GM15510 (cell line): ENCODE results near the gene FIGNL1.

Experiments used
- POLR2A ChIP-seq: IDR thresholded peaks from 3 replicates; pipeline ENCODE4 v1.6.1; 2011; ENCODE audit warnings: borderline replicate concordance; ENCODE audit not compliant: insufficient read length; ENCODE audit errors: extremely low read depth

Gene FIGNL1

DNA sequence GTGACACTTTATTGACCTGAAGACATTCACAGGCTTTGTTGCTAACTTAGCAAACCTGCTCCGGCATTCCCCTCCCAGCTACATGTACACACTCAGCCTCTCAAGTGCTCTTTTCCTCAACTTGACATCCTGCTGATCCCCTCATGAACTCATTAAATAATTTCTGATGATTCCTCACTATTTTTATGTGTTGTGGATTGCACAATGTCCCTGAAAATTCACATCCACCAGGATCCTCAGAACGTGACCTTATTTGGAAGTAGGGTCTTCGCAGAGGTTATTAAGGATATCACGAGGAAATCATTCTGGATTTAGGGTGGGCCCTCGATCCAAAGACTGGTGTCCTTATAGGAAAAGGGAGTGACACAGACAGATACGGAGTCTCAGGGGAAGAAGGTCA is 27.3 kb downstream of the FIGNL1 start:
- TF ChIP-seq POLR2A: no peak

DNA sequence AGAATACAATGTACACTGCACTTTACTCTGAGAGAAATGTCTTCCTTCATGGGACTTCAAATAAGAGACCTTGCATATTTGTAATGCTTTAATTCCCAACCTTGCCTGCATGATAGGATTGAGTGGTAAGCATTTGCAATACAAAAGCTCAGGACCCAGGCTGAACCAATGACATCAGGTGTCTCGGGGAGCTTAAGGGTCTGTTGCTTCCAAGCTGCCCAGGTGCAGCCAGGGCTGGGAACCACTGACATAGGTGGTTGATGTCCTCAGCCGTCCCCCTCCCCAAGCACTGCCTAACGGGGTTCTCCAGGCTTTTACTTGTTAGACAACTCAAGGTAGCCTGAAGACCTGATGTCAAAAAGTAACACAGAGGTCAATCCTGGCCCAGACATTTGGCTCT is 29.1 kb downstream of the FIGNL1 start:
- no peak for TF ChIP-seq POLR2A

DNA sequence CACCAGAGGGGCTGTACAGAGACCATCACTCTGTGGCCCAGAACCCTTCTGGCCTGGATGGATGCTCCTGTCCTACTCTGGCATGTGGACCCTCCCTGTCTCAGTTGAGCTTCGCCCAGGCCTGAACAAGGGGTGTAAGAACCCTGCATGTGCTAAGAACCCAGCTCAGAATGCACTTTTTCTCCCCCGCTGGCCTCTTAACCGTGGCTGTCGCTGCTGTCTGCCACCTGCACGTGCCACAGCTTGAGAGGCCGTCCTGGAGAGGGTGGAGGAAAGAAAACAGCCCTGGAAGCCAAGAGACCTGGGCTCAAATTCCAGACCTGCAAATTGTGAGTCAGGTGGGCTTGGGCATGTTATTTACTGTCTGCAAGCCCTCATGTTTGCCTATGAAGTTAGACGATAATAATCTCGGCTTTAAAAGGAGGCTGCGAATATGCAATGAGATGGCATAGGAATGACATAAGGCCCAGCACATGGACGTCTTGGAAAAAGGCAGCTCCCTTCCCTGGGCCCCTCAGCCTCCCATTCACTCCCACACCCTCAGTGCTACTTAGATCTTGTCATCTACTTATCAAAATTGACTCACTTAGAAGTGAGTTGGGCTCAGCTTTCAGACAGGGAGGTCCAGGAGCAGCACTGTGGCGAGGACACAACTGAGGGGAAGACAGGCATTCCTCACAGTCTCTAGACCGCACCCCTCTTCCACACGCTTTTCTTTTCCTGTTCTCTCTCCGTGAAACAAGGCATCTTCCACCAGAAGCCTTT is 31.4 kb downstream of the FIGNL1 start:
- TF ChIP-seq POLR2A: no peak

DNA sequence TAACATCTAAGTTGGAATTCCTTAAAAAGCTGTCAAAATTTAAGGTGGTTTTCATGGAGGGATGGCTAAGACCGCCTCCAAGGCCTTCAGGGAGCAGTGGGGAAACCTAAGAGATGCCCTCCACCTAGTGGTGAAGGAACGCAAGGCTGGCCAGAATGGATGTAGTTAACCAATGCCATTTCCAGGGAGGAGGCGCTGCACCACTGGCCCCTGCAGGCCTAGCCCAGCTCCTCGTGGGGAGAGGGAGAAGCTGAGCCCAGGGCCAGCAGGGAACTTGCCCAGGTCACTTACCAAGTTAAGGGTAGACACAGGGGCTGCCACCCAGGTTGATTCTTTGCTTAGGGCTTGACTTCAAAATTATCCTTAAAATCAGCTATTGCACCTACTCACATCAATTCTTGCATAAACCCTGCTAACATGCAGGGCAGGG is 32.0 kb downstream of the FIGNL1 start:
- TF ChIP-seq POLR2A: no peak

DNA sequence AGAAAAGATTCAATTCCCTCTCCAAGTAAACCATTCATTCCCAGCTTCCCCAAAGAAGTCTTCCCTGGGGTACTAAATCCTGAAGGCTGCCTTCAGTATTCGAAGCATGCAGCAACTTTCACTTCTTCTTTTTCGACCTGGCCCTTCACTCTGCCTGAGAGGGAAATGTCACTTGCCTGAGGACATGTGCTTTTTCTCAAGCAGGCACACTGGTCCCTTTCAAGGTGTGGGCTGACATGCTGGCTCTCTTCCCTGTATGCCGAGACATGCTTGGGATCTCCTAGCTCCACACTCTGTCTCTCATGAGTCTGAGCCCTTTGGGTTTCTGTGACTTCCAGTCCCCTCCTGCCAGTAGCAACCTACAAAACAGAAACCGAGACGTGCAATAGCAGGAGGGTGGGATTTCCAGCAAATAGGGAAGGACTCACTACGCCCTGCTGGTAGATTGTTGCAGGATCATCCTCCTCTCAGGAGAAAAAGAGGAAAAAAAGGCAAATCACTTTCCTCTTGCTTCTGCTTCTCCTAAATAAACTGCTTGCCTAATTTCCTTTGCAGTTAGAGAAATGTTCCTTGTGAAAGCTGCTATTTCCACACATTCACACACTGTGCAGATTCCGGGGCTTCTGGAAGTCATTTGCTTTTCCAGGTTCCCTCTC is 33.5 kb downstream of the FIGNL1 start:
- TF ChIP-seq POLR2A: no peak

DNA sequence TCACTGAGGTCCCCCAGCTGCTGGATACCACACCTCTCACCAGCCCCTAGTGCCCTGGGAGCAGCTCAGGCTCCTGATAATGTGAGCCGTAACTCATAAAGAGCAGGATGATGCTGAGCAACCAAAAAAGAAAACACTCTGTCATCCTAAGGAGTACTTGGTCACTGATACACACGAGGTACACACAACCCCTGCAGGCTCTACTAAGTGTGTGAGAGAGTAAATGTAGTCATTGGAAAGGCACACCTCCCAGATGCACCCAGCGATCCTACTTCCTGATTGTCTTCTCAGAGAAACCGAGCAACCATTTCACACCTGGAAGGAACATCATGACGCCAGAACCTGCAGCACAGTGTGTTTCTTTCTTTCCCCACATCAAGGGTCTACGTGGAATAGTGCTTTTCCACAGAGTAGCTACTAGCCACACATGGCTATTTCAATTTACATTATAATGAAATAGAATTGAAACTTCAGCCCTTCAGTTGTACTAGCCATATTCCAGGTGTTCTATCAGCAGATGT is 34.2 kb downstream of the FIGNL1 start:
- no peak for TF ChIP-seq POLR2A

DNA sequence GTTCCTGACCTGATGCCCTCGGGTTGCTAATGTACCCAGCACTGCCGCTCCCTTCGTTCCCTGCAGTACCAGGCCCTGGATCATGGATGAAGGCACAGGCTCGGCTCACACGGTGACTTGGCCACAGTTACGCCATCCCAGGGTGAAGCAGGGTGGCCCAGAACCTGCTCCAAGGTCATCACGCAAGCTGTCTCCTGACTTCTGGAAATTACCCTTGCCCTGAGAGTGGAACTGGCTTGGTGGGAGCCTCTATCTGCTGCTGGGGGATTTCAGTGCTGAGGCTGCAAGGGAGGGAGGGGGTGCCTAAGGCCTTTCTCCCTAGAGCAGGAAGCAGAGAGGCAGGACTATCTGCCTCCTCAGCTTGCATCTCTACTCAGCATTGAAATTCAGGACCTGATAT is 36.6 kb downstream of the FIGNL1 start:
- no peak for TF ChIP-seq POLR2A

DNA sequence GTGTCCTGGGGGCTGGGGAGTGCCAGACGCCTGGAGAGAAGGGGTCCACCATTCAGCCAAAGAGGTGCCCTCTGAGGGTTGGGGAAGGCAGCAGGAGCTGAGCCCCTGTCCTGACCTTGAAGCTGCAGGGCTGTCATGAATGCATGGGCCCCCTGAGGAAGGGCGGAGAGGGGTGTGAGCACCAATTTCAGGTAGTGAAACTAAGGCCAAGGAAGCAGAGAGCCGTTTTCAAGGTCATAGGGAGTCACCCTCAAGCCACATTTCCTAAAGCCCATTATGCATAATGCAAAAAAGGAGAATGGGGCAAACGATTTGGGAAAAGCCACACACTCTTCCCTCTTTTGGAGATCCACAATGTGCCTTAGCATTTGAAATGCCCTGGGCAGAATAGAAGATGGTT is 37.2 kb downstream of the FIGNL1 start:
- TF ChIP-seq POLR2A: no peak

DNA sequence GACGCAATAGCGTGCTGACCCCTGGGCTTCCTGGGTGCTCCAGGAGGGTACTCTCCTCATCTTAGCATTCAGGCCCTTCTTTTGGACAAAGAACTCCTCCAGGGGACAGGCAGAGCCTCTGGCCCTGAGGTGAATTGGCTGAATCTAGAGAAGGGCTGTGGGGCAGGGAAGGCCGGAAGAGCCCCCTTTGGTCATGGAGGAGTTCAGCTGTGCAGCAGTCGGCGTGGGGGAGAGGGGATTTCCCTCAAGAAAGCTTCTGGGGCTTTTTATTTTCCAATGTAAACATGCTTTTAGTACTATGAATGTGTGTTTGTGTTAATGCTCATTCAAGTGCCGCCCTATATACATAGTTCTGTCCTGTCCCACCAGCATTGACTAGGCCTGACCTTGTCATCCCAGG is 38.8 kb downstream of the FIGNL1 start:
- TF ChIP-seq POLR2A: no peak

DNA sequence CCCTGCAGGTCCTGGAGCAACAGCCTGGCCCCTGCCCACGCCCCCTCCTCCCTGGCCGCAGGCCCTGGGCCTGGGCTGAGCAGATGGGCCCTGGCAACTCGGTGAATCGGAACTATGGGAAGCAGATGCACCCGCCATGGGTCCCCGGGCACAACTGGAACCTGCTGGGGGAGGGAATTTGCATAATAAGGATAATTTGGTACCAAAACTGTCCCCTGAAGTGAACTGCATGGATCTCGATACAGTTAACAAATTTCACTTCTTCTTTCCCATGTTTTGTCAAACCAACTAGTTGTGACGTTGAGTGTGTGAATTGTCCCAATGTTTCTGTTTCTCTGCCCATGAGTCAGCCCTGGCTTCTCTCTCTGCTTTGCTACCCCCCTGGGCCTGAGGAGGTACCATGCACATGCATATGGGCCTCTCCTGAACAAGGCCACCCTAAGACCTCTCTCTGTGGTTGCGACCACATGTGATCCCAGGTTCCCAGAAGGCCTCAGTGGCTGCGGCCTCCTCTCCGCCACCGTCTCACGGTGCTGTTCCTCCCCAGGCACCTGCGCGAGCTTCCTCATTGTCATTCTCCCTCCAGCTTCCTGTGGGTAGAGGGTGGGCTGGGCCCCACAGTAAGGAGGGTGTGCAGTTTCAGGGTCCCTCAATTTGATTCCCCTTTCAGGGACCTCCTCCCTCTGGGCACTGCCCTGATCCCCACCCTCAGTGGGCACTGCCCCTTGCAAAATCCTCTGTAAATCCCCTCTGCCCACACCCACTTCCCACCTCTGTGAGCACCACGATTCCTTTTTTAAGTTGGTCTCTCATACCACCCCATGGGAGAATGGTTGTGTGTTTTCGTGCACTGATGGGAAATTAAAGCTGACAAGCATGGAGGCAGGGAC is 40.0 kb downstream of the FIGNL1 start:
- TF ChIP-seq POLR2A: no peak

DNA sequence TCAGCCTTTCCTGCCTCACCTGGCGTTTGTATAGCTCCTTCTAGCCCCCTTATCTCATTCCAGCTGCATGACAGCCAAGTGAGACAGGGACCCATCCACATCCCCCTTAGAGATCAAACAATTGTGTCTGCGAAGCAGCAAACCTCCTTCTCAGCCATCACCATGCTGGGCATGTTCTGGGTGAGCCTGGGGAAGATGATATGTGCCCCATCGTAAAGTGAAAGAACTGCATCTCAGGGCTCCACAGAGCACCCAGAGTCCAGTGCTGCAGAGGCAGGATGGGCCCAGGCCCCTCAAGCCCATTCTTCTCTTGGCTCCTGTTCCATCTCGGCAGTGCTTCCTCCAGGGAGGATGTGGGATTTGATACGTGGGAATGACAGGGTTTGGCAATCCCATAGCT is 43.2 kb downstream of the FIGNL1 start:
- no peak for TF ChIP-seq POLR2A

DNA sequence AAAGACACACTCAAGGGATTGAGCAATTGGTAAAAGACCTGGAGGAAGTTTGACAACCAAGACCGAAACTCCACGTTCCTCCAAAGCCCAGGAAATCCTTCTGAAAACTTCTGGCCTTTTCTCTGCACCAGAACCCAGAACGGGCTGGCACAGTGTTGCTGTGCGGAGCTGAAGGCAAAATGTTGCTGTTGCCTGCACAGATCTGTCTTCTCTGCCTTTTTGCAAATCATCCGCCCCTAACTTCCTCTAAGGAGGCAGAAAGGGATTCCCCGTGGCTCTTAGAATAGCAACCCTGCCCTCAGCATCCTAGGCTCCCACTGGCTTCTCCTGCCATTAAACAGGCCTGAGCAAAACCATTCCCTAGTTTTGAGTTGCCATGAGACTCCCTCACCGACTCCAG is 44.9 kb downstream of the FIGNL1 start:
- TF ChIP-seq POLR2A: no peak

DNA sequence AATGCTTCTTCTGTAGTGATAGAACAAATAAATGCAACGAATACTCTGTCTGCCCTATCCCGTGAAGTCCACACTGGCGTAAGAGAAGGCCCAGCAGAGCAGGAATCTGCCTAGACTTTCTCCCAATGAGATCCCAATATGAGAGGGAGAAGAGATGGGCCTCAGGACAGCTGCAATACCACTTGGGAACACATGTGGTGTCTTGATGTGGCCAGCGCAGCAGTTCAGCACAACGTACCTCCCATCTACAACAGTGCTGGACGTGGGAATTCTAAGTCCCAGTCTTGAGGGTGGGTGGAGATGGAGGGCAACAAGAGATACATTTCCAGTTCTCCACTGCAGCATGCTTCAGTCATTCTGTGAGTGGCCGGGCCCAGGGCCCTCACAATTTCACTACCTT is 45.8 kb downstream of the FIGNL1 start:
- no peak for TF ChIP-seq POLR2A

DNA sequence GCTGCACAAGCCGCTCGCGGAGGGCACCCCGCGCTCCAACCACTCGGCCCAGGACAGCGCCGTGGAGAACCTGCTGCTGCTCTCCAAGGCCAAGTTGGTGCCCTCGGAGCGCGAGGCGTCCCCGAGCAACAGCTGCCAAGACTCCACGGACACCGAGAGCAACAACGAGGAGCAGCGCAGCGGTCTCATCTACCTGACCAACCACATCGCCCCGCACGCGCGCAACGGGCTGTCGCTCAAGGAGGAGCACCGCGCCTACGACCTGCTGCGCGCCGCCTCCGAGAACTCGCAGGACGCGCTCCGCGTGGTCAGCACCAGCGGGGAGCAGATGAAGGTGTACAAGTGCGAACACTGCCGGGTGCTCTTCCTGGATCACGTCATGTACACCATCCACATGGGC is 50.0 kb downstream of the FIGNL1 start:
- TF ChIP-seq POLR2A: no peak

DNA sequence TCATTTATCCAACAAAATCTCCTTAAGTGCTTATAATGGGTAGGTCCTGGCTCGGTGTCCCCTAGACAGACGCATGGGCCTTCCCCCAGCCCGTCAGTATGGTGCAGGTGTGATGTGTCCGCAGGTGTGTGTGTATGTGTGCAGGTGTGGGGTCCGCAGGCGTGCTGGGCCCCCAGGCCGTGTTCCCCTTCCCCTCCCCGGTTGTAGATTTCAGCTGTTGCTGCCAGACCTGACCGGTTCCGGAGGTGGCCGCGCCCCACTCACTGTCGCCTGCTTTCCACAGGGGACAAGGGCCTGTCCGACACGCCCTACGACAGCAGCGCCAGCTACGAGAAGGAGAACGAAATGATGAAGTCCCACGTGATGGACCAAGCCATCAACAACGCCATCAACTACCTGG is 50.5 kb downstream of the FIGNL1 start:
- TF ChIP-seq POLR2A: no peak

DNA sequence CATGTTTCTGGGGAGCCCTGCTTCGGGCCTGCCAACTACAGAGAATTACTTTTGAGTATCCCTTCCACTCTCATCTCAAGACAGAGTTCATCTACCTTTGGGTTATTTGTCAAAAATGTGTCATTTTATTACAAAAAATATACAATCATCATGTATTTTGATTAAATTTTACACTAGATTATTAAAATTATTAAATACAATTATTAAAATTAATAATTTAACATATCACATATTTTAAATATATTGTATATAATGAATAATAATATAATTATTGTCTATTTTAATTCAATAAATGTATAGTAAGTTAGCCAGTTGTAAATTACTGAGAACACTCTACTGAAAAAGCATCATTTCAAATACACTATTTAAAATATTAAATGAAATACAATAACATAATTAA is 50.9 kb downstream of the FIGNL1 start:
- no peak for TF ChIP-seq POLR2A

DNA sequence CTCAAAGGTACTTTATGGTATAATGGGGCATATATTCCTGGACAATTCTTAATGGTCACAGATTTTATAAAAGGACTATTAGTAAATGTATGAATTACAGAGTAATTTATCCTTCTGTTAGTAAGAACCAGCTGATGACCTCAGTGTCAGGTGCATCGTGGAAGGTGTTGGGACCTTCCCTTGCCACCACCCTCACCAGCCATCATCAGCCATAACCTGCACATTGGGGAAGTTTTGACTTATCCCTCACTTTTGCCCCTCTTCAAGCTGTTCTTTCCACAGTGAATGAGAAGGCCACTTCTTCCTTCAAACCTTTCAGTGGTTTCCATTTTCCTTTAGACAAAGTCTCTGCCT is 52.2 kb downstream of the FIGNL1 start:
- TF ChIP-seq POLR2A: no peak
